ENCODE results near the gene ROBO2. TPM values are rescaled to one million over a fixed set of nuclear protein-coding genes. Genes with fewer than 3 reads are reported as not detected.

Gene ROBO2
- total and polyA plus RNA-seq, 8 donors = 0.65 to 4.3 (median 1.6) TPM

DNA sequence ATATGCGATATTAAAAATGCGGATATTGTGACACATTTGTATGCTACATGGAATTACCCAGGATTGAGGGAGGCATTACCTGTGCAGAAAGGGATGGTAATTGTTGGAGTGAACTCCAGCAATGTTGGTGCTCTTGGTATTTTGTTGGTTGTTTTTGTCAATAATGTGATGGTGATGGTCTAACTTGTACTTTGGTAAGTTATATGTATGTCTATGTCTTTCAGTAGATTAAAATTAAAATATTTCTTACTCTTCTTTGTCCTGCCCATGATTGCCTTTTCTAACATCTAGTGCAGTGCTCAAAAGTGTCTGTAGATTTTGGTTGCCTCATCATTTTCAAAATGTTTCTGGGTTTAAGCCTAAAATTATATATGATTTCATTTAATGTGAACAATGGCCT is 192.7 kb downstream of the ROBO2 start:
- intact Hi-C loops (cut with DNase I) = no loop called here
- WGBS, 2 donors = 93 to 98% methylated on average over 2 of the region's 2 CpGs
- Histone ChIP-seq H3K9me3 (no peaks in the 10 kb centered on the region), H3K27ac (no peak overlapping the region), H3K4me3 (no peak overlapping the region), H3K27me3 (no peaks in the 10 kb centered on the region), H3K36me3 (no peaks in the 10 kb centered on the region), H3K4me1 (no peaks in the 10 kb centered on the region)
- FAIRE-seq = no peak
- no peak for ATAC-seq
- no peak for DNase-seq
- TF ChIP-seq, protein P1, sequence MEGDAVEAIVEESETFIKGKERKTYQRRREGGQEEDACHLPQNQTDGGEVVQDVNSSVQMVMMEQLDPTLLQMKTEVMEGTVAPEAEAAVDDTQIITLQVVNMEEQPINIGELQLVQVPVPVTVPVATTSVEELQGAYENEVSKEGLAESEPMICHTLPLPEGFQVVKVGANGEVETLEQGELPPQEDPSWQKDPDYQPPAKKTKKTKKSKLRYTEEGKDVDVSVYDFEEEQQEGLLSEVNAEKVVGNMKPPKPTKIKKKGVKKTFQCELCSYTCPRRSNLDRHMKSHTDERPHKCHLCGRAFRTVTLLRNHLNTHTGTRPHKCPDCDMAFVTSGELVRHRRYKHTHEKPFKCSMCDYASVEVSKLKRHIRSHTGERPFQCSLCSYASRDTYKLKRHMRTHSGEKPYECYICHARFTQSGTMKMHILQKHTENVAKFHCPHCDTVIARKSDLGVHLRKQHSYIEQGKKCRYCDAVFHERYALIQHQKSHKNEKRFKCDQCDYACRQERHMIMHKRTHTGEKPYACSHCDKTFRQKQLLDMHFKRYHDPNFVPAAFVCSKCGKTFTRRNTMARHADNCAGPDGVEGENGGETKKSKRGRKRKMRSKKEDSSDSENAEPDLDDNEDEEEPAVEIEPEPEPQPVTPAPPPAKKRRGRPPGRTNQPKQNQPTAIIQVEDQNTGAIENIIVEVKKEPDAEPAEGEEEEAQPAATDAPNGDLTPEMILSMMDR (IDR thresholded peaks at IDR 0.05) = no peak

DNA sequence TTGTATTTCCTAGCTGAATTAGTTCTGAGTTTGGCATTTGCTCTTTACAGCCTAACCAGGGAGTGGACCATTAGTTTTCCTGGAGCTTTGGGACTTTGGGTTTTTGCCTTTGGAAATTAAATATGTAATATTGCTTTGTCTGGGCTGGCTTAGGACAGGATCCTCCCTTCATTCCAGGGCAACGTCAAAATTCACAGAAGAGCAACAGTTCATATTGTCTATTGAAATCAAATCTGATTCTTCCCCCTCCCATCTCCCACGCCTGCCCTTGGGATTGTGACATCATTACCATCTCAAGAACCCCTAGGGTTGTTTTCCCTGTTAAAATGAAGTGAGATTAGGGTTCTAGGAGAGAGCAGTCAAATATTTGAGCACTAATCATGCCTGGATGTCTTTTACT is 194.1 kb downstream of the ROBO2 start:
- TF ChIP-seq, protein P1 (IDR thresholded peaks at IDR 0.05) = no peak
- no peak overlapping the region for H3K27ac ChIP-seq
- H3K9me3 ChIP-seq = no peaks in the 10 kb centered on the region
- H3K27me3 ChIP-seq = peaks cover 0 to 6% (median 0%) of the 10 kb centered on the region in 4 donors
- 70 to 74% methylated on average over 2 of the region's 2 CpGs for WGBS, 2 donors
- H3K36me3 ChIP-seq = no peaks in the 10 kb centered on the region
- FAIRE-seq = no peak
- no peak for DNase-seq
- H3K4me3 ChIP-seq = no peak overlapping the region
- H3K4me1 ChIP-seq = no peaks in the 10 kb centered on the region
- intact Hi-C loops (cut with DNase I) = no loop called here
- no peak for ATAC-seq

DNA sequence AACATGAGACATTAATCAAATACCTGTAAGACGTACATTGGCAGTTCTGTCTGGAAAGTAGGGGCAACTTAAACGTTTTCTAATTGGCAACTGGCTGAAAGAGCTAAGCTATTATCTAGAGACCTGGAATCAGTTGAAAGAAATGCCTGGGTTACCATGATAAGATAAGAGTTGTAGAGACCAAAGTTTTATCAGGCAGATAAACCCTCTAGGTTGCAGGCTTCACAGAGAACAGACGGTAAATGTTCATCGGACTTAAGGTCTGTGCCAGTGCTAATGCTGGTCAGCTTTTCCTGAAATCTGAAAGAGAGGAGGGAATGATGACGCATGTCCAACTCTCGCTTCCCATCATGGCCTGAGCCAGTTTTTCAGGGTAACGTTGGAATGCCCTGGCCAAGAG is 196.2 kb downstream of the ROBO2 start:
- intact Hi-C loops (cut with DNase I) = no loop called here

DNA sequence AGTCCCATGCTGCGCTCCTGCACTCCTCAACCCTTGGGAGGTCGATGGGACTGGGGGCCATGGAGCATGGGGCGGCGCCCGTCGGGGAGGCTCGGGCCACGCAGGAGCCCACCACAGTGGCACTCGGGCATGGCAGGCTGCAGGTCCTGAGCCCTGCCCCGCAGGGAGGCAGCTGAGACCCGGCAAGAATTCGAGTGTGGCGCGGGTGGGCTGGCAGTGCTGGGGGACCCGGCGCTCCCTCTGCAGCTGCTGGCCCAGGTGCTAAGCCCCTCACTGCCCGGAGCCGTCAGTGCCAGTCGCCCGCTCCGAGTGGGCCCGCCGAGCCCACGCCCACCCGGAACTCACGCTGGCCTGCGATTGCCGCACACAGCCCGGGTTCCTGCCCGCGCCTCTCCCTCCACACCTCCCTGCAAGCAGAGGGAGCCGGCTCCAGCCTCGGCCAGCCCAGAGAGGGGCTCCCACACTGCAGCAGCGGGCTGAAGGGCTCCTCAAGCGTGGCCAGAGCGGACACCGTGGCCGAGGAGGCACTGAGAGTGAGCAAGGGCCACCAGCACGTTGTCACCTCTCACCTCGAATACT is 200.3 kb downstream of the ROBO2 start:
- no peak for FAIRE-seq
- Histone ChIP-seq H3K27ac (no peak overlapping the region), H3K4me3 (no peak overlapping the region), H3K4me1 (peaks cover 0 to 4% (median 0%) of the 10 kb centered on the region in 3 donors), H3K36me3 (no peaks in the 10 kb centered on the region), H3K27me3 (peaks cover 0 to 6% (median 0%) of the 10 kb centered on the region in 4 donors), H3K9me3 (no peaks in the 10 kb centered on the region)
- TF ChIP-seq, protein P1 (IDR thresholded peaks at IDR 0.05) = no peak
- WGBS, 2 donors = 94% methylated on average over 34 to 40 of the region's 40 CpGs
- ATAC-seq = no peak
- DNase-seq = peak in 1 of 6 donors; percentile 68
- intact Hi-C loops (cut with DNase I) = no loop called here

More for the DNA sequence above, 196.2 kb downstream of the ROBO2 start:
- peak in 1 of 6 donors; percentile 29 for DNase-seq
- no peak for FAIRE-seq
- no peaks in the 10 kb centered on the region for H3K36me3 ChIP-seq
- H3K27me3 ChIP-seq = peaks cover 0 to 6% (median 0%) of the 10 kb centered on the region in 4 donors
- H3K9me3 ChIP-seq = no peaks in the 10 kb centered on the region
- no peak overlapping the region for H3K27ac ChIP-seq
- H3K4me1 ChIP-seq = peaks cover 0 to 4% (median 0%) of the 10 kb centered on the region in 3 donors
- H3K4me3 ChIP-seq = no peak overlapping the region
- WGBS, 2 donors = 17 to 21% methylated on average over 7 of the region's 7 CpGs
- ATAC-seq = peak in 3 of 4 donors; percentile 78 to 96 (median 86)
- TF ChIP-seq, protein P1 (IDR thresholded peaks at IDR 0.05) = no peak

DNA sequence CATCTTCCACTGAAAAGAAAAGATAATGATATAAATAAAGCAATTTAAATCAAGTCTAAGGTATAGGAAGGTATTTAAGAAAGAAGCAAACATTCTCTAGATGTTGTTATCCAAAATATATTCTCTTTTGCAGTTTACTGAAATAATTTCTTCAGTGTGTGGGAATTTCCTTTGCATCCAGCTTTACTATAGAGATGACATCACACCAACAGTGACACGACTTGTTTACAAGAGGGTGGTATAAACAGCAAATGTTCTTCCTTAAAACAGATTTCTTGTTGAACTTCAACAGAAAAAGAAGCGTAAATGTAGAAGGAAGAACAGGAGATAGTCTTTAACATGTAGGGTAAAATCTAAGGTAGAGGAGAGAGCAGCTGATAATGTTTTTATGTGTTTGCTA is 202.5 kb downstream of the ROBO2 start:
- 73 to 84% methylated on average over 2 of the region's 2 CpGs for WGBS, 2 donors
- Histone ChIP-seq H3K4me3 (no peak overlapping the region), H3K9me3 (no peaks in the 10 kb centered on the region), H3K36me3 (no peaks in the 10 kb centered on the region), H3K27ac (no peak overlapping the region), H3K4me1 (peaks cover 0 to 4% (median 0%) of the 10 kb centered on the region in 3 donors), H3K27me3 (peaks cover 0 to 6% (median 0%) of the 10 kb centered on the region in 4 donors)
- ATAC-seq = no peak
- intact Hi-C loops (cut with DNase I) = no loop called here
- no peak for DNase-seq
- FAIRE-seq = no peak
- TF ChIP-seq, protein P1 (IDR thresholded peaks at IDR 0.05) = no peak

Measured in pancreas (tissue), 10 donors.